Fibroblast of upper back skin (primary cell): Measurements from ENCODE around the gene DNAI1.
"Not testable (repeated sequence)": the region's sequence is repeated elsewhere in the genome, so short reads cannot be mapped to it uniquely, and the experiment has no call there.

Source experiments
- DNase-seq: peaks from one replicate; pipeline ENCODE4 v3.0.0-alpha.2; 2013

The DNAI1 gene

GRCh38 chr9:34514401-34514800, 55.8 kb downstream of the DNAI1 start:
- DNase-seq: no peak

GRCh38 chr9:34514816-34515215, 56.2 kb downstream of the DNAI1 start:
- no peak for DNase-seq

DNA sequence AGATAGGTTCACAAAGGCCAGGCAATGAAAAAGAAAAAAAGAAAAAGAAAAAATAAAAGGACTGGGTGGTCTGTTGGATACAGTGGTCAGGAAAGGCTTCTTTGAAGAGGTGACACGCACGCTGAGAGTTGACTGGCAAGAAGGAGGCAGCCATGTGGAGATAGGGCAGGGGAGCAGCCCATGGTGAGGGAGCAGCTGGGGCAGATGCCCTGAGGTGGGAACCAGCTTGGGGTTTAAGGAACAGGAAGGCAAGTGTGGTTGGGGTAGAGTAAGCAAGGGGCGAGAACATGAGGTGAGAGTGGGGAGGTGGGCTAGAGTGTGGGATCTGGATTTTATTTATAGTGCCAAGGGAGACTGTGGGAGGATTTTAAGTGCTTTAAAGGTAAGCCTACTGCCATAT, 57.4 kb downstream of the DNAI1 start:
- DNase-seq: no peak

DNA sequence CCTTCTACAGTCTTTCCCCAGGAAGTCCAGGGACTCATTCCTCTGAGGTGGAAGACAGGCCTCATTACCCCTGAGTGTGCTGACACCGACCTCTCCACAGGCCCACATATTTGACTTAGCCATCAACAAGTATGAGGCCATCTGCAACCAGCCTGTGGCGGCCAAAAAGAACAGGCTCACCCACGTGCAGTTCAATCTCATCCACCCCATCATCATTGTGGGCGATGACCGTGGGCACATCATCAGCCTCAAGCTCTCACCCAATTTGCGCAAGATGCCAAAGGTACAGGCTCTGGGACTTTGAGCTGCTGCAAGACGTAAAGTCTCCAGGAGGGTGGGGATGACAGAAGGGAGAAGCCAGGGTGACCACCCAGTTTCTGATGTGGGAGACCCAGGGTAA, 58.6 kb downstream of the DNAI1 start:
- DNase-seq: no peak

DNA sequence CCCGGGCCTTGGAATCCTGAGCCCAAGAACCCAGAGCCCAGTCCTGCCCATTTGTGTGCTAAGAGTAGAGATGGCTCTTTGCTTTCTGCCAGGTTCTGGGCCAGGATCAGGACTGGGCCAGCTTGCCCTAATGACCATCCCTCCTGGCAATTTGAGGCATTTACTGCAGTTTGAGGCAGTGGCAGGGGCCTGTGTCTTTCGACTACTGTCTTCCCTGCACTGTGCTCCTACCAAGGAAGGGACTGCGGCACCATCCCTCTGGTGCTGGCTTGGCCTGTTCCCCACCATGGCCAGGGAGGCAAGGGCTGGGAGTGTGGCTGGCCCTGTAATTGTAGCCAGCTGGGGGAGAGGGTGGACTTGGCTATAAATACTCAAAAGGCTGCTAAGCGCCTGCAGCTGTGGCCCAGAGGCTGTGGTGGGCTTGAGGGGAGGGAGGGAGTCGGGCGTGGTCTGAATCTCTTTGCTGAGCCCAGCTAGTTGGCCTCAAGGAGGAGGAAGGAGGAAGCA, 59.6 kb downstream of the DNAI1 start:
- no peak for DNase-seq

GRCh38 chr9:34518896-34519295, 60.3 kb downstream of the DNAI1 start:
- DNase-seq: no peak

DNA sequence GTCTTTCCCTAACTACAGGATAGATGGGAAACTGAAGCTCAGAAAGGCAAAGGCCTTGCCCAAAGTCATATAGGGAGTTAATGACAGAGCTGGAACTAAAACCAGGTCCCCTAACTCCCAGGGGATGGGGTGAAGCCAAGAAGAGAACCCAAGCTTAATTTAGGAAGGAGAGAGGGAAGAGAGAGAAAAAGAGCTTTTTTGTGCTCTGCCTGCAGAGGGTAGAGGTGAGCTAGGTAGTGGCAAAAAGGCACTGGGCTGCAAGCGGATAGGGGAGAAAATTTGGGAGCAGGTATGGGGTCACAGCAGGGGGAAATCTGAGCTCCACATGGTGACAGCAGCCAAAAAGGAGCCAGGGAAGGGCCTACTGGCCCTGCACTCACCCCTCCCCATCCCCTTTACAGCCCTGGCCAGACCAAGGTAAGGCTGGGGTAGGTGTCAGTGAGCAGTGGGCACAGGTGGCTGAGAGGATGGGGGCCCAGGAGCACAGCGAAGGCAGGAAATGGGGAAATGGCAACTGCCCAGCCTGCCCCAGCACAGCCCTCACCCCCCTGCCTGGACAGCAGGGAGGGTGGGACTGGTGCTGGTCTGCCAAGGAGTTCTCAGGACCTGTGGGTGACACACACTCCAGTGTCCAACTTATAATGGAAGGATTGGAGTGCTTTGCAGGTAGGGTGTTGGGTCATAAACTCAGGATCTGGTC, 60.9 kb downstream of the DNAI1 start:
- no peak for DNase-seq

DNA sequence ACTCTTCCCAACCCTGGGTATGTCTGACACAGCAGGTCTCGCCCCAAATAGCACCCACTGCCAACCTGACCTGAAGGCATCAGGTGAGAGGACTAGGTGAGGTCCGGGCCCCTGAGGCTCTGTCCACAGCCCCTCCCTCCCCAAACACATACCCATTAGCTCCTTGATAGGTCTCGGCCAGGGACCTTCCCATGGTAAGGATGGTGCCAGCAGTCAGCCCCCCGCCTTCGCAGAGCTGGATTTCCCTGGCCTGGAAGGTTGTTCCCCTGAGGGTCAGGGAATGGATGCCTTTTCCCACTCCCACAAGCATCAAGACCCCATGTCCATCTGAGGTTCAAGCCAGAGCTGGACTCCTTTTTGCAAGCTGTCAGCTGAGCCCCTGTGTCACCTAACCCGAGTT, 61.5 kb downstream of the DNAI1 start:
- DNase-seq: no peak

- no peak for DNase-seq
Observed at GRCh38 chr9:34520505-34521385, 62.1 kb downstream of the DNAI1 start.

GRCh38 chr9:34521406-34522045, 62.9 kb downstream of the DNAI1 start:
- DNase-seq: no peak

- no peak for DNase-seq
Observed at GRCh38 chr9:34522091-34522887, 63.7 kb downstream of the DNAI1 start.

GRCh38 chr9:34522971-34523797, 64.6 kb downstream of the DNAI1 start, which contains the start of gene ENHO:
Gene ENHO (minus strand): TSS chr9:34522990. CDS start chr9:34521695, 1,295 bp downstream.
- DNase-seq: peak; percentile 83

GRCh38 chr9:34524349-34524748, 65.7 kb downstream of the DNAI1 start:
- DNase-seq: no peak

DNA sequence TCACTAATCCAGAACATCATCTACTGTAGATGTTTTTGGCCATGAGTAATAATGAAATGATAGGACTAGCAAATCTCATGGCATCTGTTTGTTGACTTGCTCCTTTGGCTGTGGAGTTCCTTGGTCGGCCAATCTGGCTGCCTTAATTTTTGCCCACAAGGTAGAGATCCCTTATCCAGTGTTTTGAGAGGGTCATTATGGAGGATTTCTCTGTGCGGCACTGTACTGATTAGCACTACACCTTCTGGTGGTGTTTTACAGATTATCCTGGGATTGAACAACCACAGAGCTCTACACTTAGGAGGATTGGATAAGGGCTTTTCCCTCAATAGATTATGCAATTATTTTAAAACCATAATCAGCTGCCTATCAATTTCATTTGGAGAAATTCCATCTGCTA, 67.4 kb downstream of the DNAI1 start:
- DNase-seq: no peak

- not testable (repeated sequence) for DNase-seq
Observed at GRCh38 chr9:34532041-34532440, 73.4 kb downstream of the DNAI1 start.

GRCh38 chr9:34536685-34537084, 78.1 kb downstream of the DNAI1 start:
- DNase-seq: no peak

- DNase-seq: peak; percentile 40
Observed at GRCh38 chr9:34540827-34541226, 82.2 kb downstream of the DNAI1 start.

DNA sequence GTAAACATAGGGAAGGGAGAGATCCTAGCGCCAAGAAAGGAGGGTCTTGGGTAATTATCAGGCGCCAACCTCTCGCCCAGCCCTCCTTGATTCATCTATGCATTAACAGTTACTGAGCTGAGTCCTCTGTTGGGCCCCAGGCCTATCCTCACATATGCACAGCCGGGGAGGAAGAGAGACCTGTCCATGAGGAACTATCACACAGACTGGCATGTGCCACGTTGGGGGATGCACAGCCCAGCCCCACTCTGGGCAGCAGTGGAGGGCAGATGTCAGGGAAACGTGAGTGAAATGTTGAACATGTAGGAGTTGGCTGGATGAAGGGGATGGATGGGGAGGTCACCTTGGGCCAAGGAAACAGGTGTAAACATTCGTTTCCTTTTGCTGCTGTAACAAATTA, 82.9 kb downstream of the DNAI1 start:
- no peak for DNase-seq

GRCh38 chr9:34544035-34544434, 85.4 kb downstream of the DNAI1 start:
- DNase-seq: no peak

DNA sequence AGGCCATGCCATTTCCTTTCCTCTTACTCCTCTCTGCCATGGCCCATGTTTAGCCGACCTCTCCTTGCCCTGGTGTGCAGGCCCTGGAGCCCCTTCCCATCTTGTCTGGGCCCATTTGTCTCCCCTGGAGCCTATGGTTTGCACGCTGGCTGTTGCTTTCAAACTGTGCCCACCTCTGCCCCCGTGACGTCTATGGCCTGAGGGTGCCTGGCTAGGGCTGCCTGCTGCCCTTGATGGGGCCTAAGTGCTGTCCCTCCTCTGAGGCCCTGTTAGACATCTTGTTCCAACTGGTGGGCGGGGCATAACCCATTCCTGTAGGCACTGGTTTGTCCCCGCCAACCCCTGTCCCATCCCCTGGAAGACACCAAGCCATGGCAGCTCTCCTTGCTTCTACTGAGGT, 86.9 kb downstream of the DNAI1 start:
- DNase-seq: no peak

DNA sequence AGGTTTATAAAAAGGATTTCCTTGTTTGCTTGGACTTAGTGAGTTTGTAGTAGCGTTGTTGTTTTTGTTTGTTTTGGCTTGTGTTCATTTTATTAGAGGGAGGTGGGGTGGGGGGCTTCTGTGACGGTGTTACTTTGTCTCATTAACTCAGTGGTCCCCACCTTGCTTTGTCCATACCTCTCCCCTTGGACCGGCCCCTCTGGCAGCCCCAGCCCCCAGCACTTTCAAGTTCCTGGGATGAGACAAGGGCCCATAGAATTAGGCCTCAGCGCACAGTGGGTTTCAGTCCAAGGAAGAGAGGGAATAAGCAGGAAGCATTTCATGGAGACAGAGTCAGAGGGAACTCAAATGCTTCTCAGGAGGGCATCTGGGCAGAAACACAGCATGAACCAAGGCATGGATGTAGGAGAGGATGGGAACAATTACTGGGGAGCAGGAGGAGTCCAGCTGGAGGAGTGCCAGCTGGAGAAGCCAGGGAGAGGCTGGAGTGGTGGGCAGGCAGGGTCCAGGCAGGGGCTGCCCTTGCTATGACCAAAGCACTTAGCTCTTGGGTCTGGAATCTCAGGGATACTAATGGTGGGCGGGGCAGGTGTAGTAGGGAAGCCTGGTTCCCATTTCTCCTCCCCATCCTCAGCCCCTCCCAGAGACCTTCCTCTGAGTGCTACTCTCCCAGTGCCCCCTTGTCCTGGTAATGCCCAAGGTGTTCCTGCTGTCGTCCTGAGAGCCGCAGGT, 87.7 kb downstream of the DNAI1 start:
- DNase-seq: no peak
